MCF 10A (cell line): ENCODE measurements around the gene CD200R1. TPM values are rescaled to one million over a fixed set of nuclear protein-coding genes. Genes with fewer than 3 reads are reported as not detected.

ENCODE experiments used
- BruUV-seq: library from RNA; stranded (reverse); fragments of 400-500 nt; replicated peaks from 2 replicates; lab custom pipeline; 2021; lab: Mats Ljungman, UMichigan
- CTCF ChIA-PET: fragments of 300-600 bp; sonication (Branson Sonifier 250); formaldehyde crosslinking; extraction: SDS; loops from one replicate; lab custom pipeline; 2021; ENCODE audit warnings: antibody characterized with exemption, inconsistent platforms; lab: Yijun Ruan, JAX
- POLR2A ChIA-PET: fragments of 300-600, 350-650 bp; sonication (Branson Sonifier 250); formaldehyde crosslinking; extraction: SDS; loops from one replicate; lab custom pipeline; 2020; ENCODE audit warnings: antibody characterized with exemption, inconsistent platforms; lab: Yijun Ruan, JAX
- DNase-seq: peaks from one replicate; pipeline ENCODE4 v3.0.0-alpha.2; 2018; ENCODE audit not compliant: unreplicated experiment
- H3K27ac Mint-ChIP-seq: one replicate; pipeline ENCODE4 v1.8.0; 2022; ENCODE audit warnings: mild to moderate bottlenecking, low read depth, mixed read lengths; ENCODE audit not compliant: unreplicated experiment
- H3K27me3 Mint-ChIP-seq: one replicate; pipeline ENCODE4 v1.8.0; 2022; ENCODE audit warnings: mixed read lengths; ENCODE audit not compliant: insufficient read depth, unreplicated experiment
- H3K36me3 Mint-ChIP-seq: one replicate; pipeline ENCODE4 v1.8.0; 2022; ENCODE audit warnings: mild to moderate bottlenecking, moderate library complexity, mixed read lengths; ENCODE audit not compliant: insufficient read depth, unreplicated experiment
- H3K4me1 Mint-ChIP-seq: one replicate; pipeline ENCODE4 v1.8.0; 2022; ENCODE audit warnings: mixed read lengths; ENCODE audit not compliant: insufficient read depth, unreplicated experiment
- H3K4me3 Mint-ChIP-seq: one replicate; pipeline ENCODE4 v1.8.0; 2022; ENCODE audit warnings: mild to moderate bottlenecking, moderate library complexity, mixed read lengths; ENCODE audit not compliant: unreplicated experiment
- H3K9me3 Mint-ChIP-seq: one replicate; pipeline ENCODE4 v1.8.0; 2022; ENCODE audit warnings: mixed read lengths; ENCODE audit not compliant: unreplicated experiment
- CTCF ChIP-seq: fragments of 200-600 bp; IDR thresholded peaks from one replicate; pipeline ENCODE4 v1.8.0; 2022; ENCODE audit warnings: antibody characterized with exemption, mild to moderate bottlenecking; ENCODE audit not compliant: unreplicated experiment
- intact Hi-C: fragments of 100-400 bp; cut with micrococcal nuclease; formaldehyde crosslinking; loops from 2 replicates; pipeline ENCODE4 v1.14.1; 2022
- total RNA-seq: library from RNA; stranded (reverse); gene quantifications from 2 replicates; pipeline ENCODE4 v1.2.3, GENCODE V29; 2022

The CD200R1 gene
- total RNA-seq, 1 experiment from 2014 or later = not detected

- H3K9me3 Mint-ChIP-seq = peaks cover 9% of the 10 kb centered on the region
- no peaks in the 10 kb centered on the region for H3K27me3 Mint-ChIP-seq
- peaks cover 6% of the 10 kb centered on the region for H3K4me1 Mint-ChIP-seq
- H3K27ac Mint-ChIP-seq = no peak overlapping the region
- ChIA-PET CTCF (interaction anchor here (0.6 to 0.9 kb wide), 4 partner anchors 11 to 760 kb away, joined by 3 to 5 read pairs (median 3); no protein-coding TSS in a partner anchor), POLR2A (interaction anchor here (0.7 to 0.8 kb wide), 2 partner anchors 23 to 97 kb away, joined by 3 read pairs; no protein-coding TSS in a partner anchor)
- H3K4me3 Mint-ChIP-seq = no peak overlapping the region
- intact Hi-C loops = no loop called here
- TF ChIP-seq CTCF = no peak
- no TSS peak for BruUV-seq
- no peak for DNase-seq
- H3K36me3 Mint-ChIP-seq = no peaks in the 10 kb centered on the region
Measured at GRCh38 chr3:112900113-112900512, 74.8 kb downstream of the CD200R1 start.

GRCh38 chr3:112897791-112898190, 77.1 kb downstream of the CD200R1 start:
- ChIA-PET POLR2A (interaction anchor here (0.6 kb wide), 1 partner anchor 226 kb away, joined by 3 read pairs; no protein-coding TSS in a partner anchor), CTCF (interaction anchor here (0.8 kb wide), 1 partner anchor 8 kb away, joined by 3 read pairs; no protein-coding TSS in a partner anchor)
- no TSS peak for BruUV-seq
- Mint-ChIP-seq H3K9me3 (no peaks in the 10 kb centered on the region), H3K27ac (no peak overlapping the region), H3K4me3 (no peak overlapping the region), H3K27me3 (no peaks in the 10 kb centered on the region), H3K36me3 (no peaks in the 10 kb centered on the region), H3K4me1 (peaks cover 6% of the 10 kb centered on the region)
- no peak for DNase-seq
- intact Hi-C loops = no loop called here
- TF ChIP-seq CTCF = no peak

- CTCF ChIA-PET = interaction anchor here (0.6 kb wide), 1 partner anchor 117 kb away, joined by 4 read pairs; no protein-coding TSS in a partner anchor
- TF ChIP-seq CTCF = no peak
Measured at GRCh38 chr3:112894258-112894657, 80.6 kb downstream of the CD200R1 start.

GRCh38 chr3:112889357-112889756, 85.5 kb downstream of the CD200R1 start:
- no peak overlapping the region for H3K4me3 Mint-ChIP-seq
- intact Hi-C loops = no loop called here
- no peak for TF ChIP-seq CTCF
- BruUV-seq = no TSS peak
- ChIA-PET CTCF (interaction anchor here (0.6 to 0.8 kb wide), 2 partner anchors 9 to 10 kb away, joined by 3 read pairs; no protein-coding TSS in a partner anchor), POLR2A (no interaction called here)
- no peaks in the 10 kb centered on the region for H3K9me3 Mint-ChIP-seq
- no peaks in the 10 kb centered on the region for H3K36me3 Mint-ChIP-seq
- H3K27me3 Mint-ChIP-seq = no peaks in the 10 kb centered on the region
- H3K4me1 Mint-ChIP-seq = no peaks in the 10 kb centered on the region
- H3K27ac Mint-ChIP-seq = no peak overlapping the region
- no peak for DNase-seq

More at GRCh38 chr3:112894258-112894657, 80.6 kb downstream of the CD200R1 start:
- Mint-ChIP-seq H3K36me3 (no peaks in the 10 kb centered on the region), H3K27me3 (no peaks in the 10 kb centered on the region), H3K4me3 (no peak overlapping the region), H3K27ac (no peak overlapping the region), H3K4me1 (no peaks in the 10 kb centered on the region), H3K9me3 (no peaks in the 10 kb centered on the region)
- POLR2A ChIA-PET = interaction anchor here (0.6 to 1.0 kb wide), 2 partner anchors 10 to 442 kb away, joined by 3 read pairs; no protein-coding TSS in a partner anchor
- no TSS peak for BruUV-seq
- intact Hi-C loops = no loop called here
- peak; percentile 22 for DNase-seq
